SK-N-SH (cell line): ENCODE data around the gene CSRP1. TPM values are rescaled to one million over a fixed set of nuclear protein-coding genes. Genes with fewer than 3 reads are reported as not detected.
A peak's percentile ranks its signal among the peaks of the same experiment; 100 is the strongest.

Source experiments
- CTCF ChIA-PET: fragments of 300-600, 350-600 bp; formaldehyde crosslinking; extraction: SDS; loops from one replicate; lab custom pipeline; 2021; lab: Yijun Ruan, JAX
- POLR2A ChIA-PET: fragments of 350-600 bp; sonication (Branson Sonifier 250); formaldehyde crosslinking; extraction: SDS; loops from one replicate; lab custom pipeline; 2020; ENCODE audit warnings: antibody characterized with exemption, inconsistent platforms; lab: Yijun Ruan, JAX
- DNase-seq: peaks from one replicate; pipeline ENCODE4 v3.0.0; 2012
- H2AFZ ChIP-seq: fragments of 200-600 bp; sonication (generic); 2 replicates; pipeline ENCODE4 v1.8.1; 2016; ENCODE audit warnings: antibody characterized with exemption, mild to moderate bottlenecking, low read depth
- H3F3A ChIP-seq: fragments of 200-600 bp; sonication (generic); replicated peaks from 2 replicates; pipeline ENCODE3; 2016; ENCODE audit warnings: antibody characterized with exemption, mild to moderate bottlenecking; ENCODE audit not compliant: insufficient read depth
- H3K27ac ChIP-seq, 2 experiments: fragments of 200-500 bp in 1 of 2; fragments of 200-600 bp in 1 of 2; sonication (Bioruptor generic) in 1 of 2; sonication (generic), shearing (Covaris generic) in 1 of 2; 2 replicates each; pipeline versions ENCODE4 v1.5.1 to v1.6.1; 2014 to 2016; ENCODE audit warnings: low read depth in 2 of 2, inconsistent platforms in 1 of 2, low read length in 1 of 2, mild to moderate bottlenecking in 1 of 2, mixed read lengths in 1 of 2
- H3K27me3 ChIP-seq: fragments of 200-600 bp; sonication (generic), shearing (Covaris generic); 2 replicates; pipeline ENCODE4 v1.6.1; 2016; ENCODE audit warnings: mixed run types; ENCODE audit not compliant: insufficient read depth
- H3K36me3 ChIP-seq, 2 experiments: fragments of 200-500 bp in 1 of 2; fragments of 200-600 bp in 1 of 2; sonication (Bioruptor generic) in 1 of 2; sonication (generic) in 1 of 2; replicated peaks in 1 of 2; 2 replicates each; pipeline versions ENCODE3 to v1.5.1; 2014 to 2016; ENCODE audit warnings: low read length in 1 of 2, mild to moderate bottlenecking in 1 of 2; ENCODE audit not compliant: insufficient read depth in 2 of 2, control insufficient read depth in 1 of 2
- H3K4me1 ChIP-seq, 2 experiments: fragments of 200-500 bp in 1 of 2; fragments of 200-600 bp in 1 of 2; sonication (Bioruptor generic) in 1 of 2; sonication (generic), shearing (Covaris generic) in 1 of 2; 2 replicates each; pipeline versions ENCODE4 v1.5.1 to v1.6.1; 2014 to 2016; ENCODE audit warnings: low read depth in 1 of 2, low read length in 1 of 2, mixed run types in 1 of 2; ENCODE audit not compliant: insufficient read depth in 2 of 2, control insufficient read depth in 1 of 2
- H3K4me2 ChIP-seq: fragments of 200-600 bp; sonication (generic), shearing (Covaris generic); 2 replicates; pipeline ENCODE4 v1.6.1; 2017; ENCODE audit warnings: mixed run types
- H3K4me3 ChIP-seq, 2 experiments: fragments of 200-500 bp in 1 of 2; fragments of 200-600 bp in 1 of 2; sonication (Bioruptor generic) in 1 of 2; sonication (generic), shearing (Covaris generic) in 1 of 2; 2 replicates each; pipeline versions ENCODE4 v1.5.1 to v1.8.1; 2014 to 2016; ENCODE audit warnings: low read depth in 2 of 2, inconsistent platforms in 1 of 2, low read length in 1 of 2, mild to moderate bottlenecking in 1 of 2, mixed read lengths in 1 of 2, moderate library complexity in 1 of 2
- H3K79me2 ChIP-seq: fragments of 200-600 bp; sonication (generic); 2 replicates; pipeline ENCODE4 v1.8.1; 2017; ENCODE audit warnings: mild to moderate bottlenecking; ENCODE audit not compliant: insufficient read depth
- H3K9ac ChIP-seq: fragments of 200-600 bp; sonication (generic); 2 replicates; pipeline ENCODE4 v1.6.1; 2017; ENCODE audit warnings: mixed run types
- H3K9me2 ChIP-seq: fragments of 200-600 bp; sonication (generic); 2 replicates; pipeline ENCODE4 v1.6.1; 2017; ENCODE audit warnings: mixed run types
- H3K9me3 ChIP-seq: fragments of 200-600 bp; sonication (generic); 2 replicates; pipeline ENCODE4 v1.6.1; 2017; ENCODE audit warnings: mixed run types, mild to moderate bottlenecking, moderate library complexity
- H4K20me1 ChIP-seq: fragments of 200-600 bp; sonication (generic); 2 replicates; pipeline ENCODE4 v1.6.1; 2017; ENCODE audit warnings: mild to moderate bottlenecking, mixed run types; ENCODE audit not compliant: insufficient read depth
- ELF1 ChIP-seq: IDR thresholded peaks from 2 replicates; pipeline ENCODE4 v1.4.0; 2012
- EP300 ChIP-seq, 2 experiments: IDR thresholded peaks; 2 replicates each; pipeline versions ENCODE4 v1.4.0 to v1.6.1; 2012; ENCODE audit warnings: borderline replicate concordance in 1 of 2, low read depth in 1 of 2, low read length in 1 of 2
- EZH2phosphoT487 ChIP-seq: fragments of 200-600 bp; sonication (generic); IDR thresholded peaks from 2 replicates; pipeline ENCODE4 v1.6.1; 2017; ENCODE audit warnings: low read depth, mixed run types, mild to moderate bottlenecking, antibody characterized with exemption, moderate library complexity, borderline replicate concordance
- FOXJ3 ChIP-seq: sonication (generic); formaldehyde crosslinking; IDR thresholded peaks from 2 replicates; pipeline ENCODE4 v1.5.1; 2020; ENCODE audit warnings: mild to moderate bottlenecking, missing genetic modification reagents
- GATA2 ChIP-seq: sonication (generic); formaldehyde crosslinking; IDR thresholded peaks from 2 replicates; pipeline ENCODE4 v1.5.0; 2020; ENCODE audit warnings: mild to moderate bottlenecking, missing genetic modification reagents
- JUND ChIP-seq: IDR thresholded peaks from 2 replicates; pipeline ENCODE4 v1.4.0; 2012
- MAX ChIP-seq: IDR thresholded peaks from 2 replicates; pipeline ENCODE4 v1.4.0; 2012; ENCODE audit warnings: low read depth
- NFIC ChIP-seq: IDR thresholded peaks from 2 replicates; pipeline ENCODE4 v1.4.0; 2012; ENCODE audit warnings: borderline replicate concordance
- NRF1 ChIP-seq: IDR thresholded peaks from 2 replicates; pipeline ENCODE4 v1.6.1; 2012; ENCODE audit warnings: low read depth, mild to moderate bottlenecking, low read length
- PBX3 ChIP-seq: IDR thresholded peaks from 2 replicates; pipeline ENCODE4; 2012
- RCOR1 ChIP-seq: fragments of 150-350 bp; IDR thresholded peaks from 2 replicates; pipeline ENCODE4 v1.6.1; 2017; ENCODE audit warnings: antibody characterized with exemption, low read length
- RXRA ChIP-seq: IDR thresholded peaks from 2 replicates; pipeline ENCODE4 v1.4.0; 2012; ENCODE audit warnings: low read depth, mild to moderate bottlenecking, borderline replicate concordance
- SIN3A ChIP-seq: IDR thresholded peaks from 2 replicates; pipeline ENCODE4 v1.6.1; 2012; ENCODE audit warnings: low read depth, mild to moderate bottlenecking, low read length, moderate library complexity, borderline replicate concordance
- SMC3 ChIP-seq: IDR thresholded peaks from 2 replicates; pipeline ENCODE4 v1.6.1; 2012; ENCODE audit warnings: low read depth, low read length, improper control_type of control experiment
- TAF1 ChIP-seq: IDR thresholded peaks from 2 replicates; pipeline ENCODE4 v1.6.1; 2012; ENCODE audit warnings: low read depth, mild to moderate bottlenecking, low read length, moderate library complexity, borderline replicate concordance
- TCF12 ChIP-seq: IDR thresholded peaks from 2 replicates; pipeline ENCODE4 v1.4.0; 2012
- TEAD4 ChIP-seq: IDR thresholded peaks from 2 replicates; pipeline ENCODE4 v1.4.0; 2012; ENCODE audit warnings: mild to moderate bottlenecking, borderline replicate concordance; ENCODE audit not compliant: insufficient read depth
- YY1 ChIP-seq: IDR thresholded peaks from 2 replicates; pipeline ENCODE4 v1.4.0; 2012; ENCODE audit warnings: low read depth, mild to moderate bottlenecking
- ZBTB33 ChIP-seq: IDR thresholded peaks from 2 replicates; pipeline ENCODE4 v1.4.0; 2012; ENCODE audit warnings: low read depth, borderline replicate concordance
- WGBS: methylation state at CpG from one replicate; pipeline ENCODE4 v1.1.6; 2017; ENCODE audit warnings: low lambda C conversion rate; 5-methylcytosine and 5-hydroxymethylcytosine counted together
- polyA plus RNA-seq, 3 experiments: library from polyadenylated mRNA; depleted of rRNA; stranded (reverse); fragments of >200 nt; gene quantifications; 2 replicates each; pipeline ENCODE4 v1.2.3, GENCODE V29; 2012

CSRP1 gene
- polyA plus RNA-seq, 1 of the 3 experiments (the other 2 are of a cell fraction) = 373 TPM

- H3K27ac ChIP-seq = no peak overlapping the region
- H3K4me3 ChIP-seq = no peak overlapping the region
Measured at GRCh38 chr1:201499795-201500669, 6.9 kb downstream of the CSRP1 start.

More at GRCh38 chr1:201499795-201500669, 6.9 kb downstream of the CSRP1 start:
- H3K27me3 ChIP-seq = no peaks in the 10 kb centered on the region
- H3K36me3 ChIP-seq = peaks cover 0 to 13% of the 10 kb centered on the region in 2 experiments
- ChIA-PET CTCF (interaction anchor here (1.2 to 31.9 kb wide), 8 partner anchors 13 to 500 kb away, joined by 3 to 860 read pairs (median 5); no protein-coding TSS in a partner anchor), POLR2A (no interaction called here)
- H3F3A ChIP-seq = peaks cover 12% of the 10 kb centered on the region
- 0 out of 2 replicates have a peak overlapping the region, but pooled peaks have one; percentile 5 for H3K4me2 ChIP-seq
- H3K9ac ChIP-seq = no peak overlapping the region
- H2AFZ ChIP-seq = no peak overlapping the region
- 93% methylated on average over 6 of the region's 8 CpGs for WGBS
- H3K79me2 ChIP-seq = peaks cover 94% of the 10 kb centered on the region
- TF ChIP-seq GATA2 (CRISPR knock-in tag) = no peak
- no peak for TF ChIP-seq SMC3
- no peak for TF ChIP-seq ZBTB33
- no peak for TF ChIP-seq EP300 (IDR thresholded peaks at IDR 0.05; ENCODE audit: borderline replicate concordance in 1 of 2, low read depth in 1 of 2, low read length in 1 of 2)
- TF ChIP-seq TEAD4 = no peak
- no peak for TF ChIP-seq TAF1
- TF ChIP-seq JUND = no peak
- no peak for TF ChIP-seq PBX3
- no peak for TF ChIP-seq FOXJ3
- TF ChIP-seq MAX = no peak
- TF ChIP-seq EZH2phosphoT487 = no peak
- TF ChIP-seq ELF1 = no peak
- no peak for TF ChIP-seq NFIC
- TF ChIP-seq TCF12 = no peak
- TF ChIP-seq RCOR1 = no peak
- no peak for TF ChIP-seq RXRA
- TF ChIP-seq YY1 = no peak
- TF ChIP-seq SIN3A = no peak
- no peak for TF ChIP-seq NRF1
- H3K9me3 ChIP-seq = no peaks in the 10 kb centered on the region
- no peak for DNase-seq
- peaks cover 11% of the 10 kb centered on the region; the same call in 1 of the 2 replicates for H4K20me1 ChIP-seq
- no peaks in the 10 kb centered on the region for H3K9me2 ChIP-seq
- H3K4me1 ChIP-seq = peaks cover 21 to 35% of the 10 kb centered on the region in 2 experiments; a peak in 3 of 4 replicates
